Mesenchymal stem cell (in vitro differentiated cells and primary cell): ENCODE data around the gene ATF7IP.

Experiments used
- DNase-seq: peaks from one replicate; pipeline ENCODE4 v3.0.0-alpha.2; 2013
- H2AFZ ChIP-seq: one replicate; pipeline ENCODE4 v1.6.1; 2013; ENCODE audit warnings: low read depth, mild to moderate bottlenecking, control low read depth, inconsistent platforms, low read length, moderate library complexity
- H2AK5ac ChIP-seq: 2 replicates; pipeline ENCODE4 v1.6.1; 2013; ENCODE audit warnings: low read length, moderate library complexity, mild to moderate bottlenecking, inconsistent platforms; ENCODE audit not compliant: severe bottlenecking
- H2BK120ac ChIP-seq: one replicate; pipeline ENCODE4 v1.6.1; 2013; ENCODE audit warnings: low read depth, mild to moderate bottlenecking, inconsistent platforms, low read length, moderate library complexity
- H2BK12ac ChIP-seq, 2 experiments: one replicate each; pipeline ENCODE4 v1.6.1; 2013; ENCODE audit warnings: inconsistent platforms in 2 of 2, low read length in 2 of 2, mild to moderate bottlenecking in 2 of 2, moderate library complexity in 2 of 2, control low read depth in 1 of 2
- H2BK15ac ChIP-seq: one replicate; pipeline ENCODE4 v1.6.1; 2013; ENCODE audit warnings: mild to moderate bottlenecking, low read depth, inconsistent platforms; ENCODE audit not compliant: poor library complexity, severe bottlenecking
- H2BK5ac ChIP-seq: 2 replicates; pipeline ENCODE4 v1.6.1; 2013; ENCODE audit warnings: low read depth, mild to moderate bottlenecking, low read length, control low read depth, inconsistent platforms; ENCODE audit not compliant: poor library complexity, severe bottlenecking
- H3K14ac ChIP-seq, 2 experiments: one replicate each; pipeline ENCODE4 v1.6.1; 2013; ENCODE audit warnings: inconsistent platforms in 2 of 2, low read length in 2 of 2, control low read depth in 1 of 2, mild to moderate bottlenecking in 1 of 2, moderate library complexity in 1 of 2
- H3K18ac ChIP-seq, 2 experiments: one replicate each; pipeline ENCODE4 v1.6.1; 2013; ENCODE audit warnings: inconsistent platforms in 2 of 2, low read length in 2 of 2, control low read depth in 1 of 2, low read depth in 1 of 2, mild to moderate bottlenecking in 1 of 2
- H3K23ac ChIP-seq, 2 experiments: one replicate each; pipeline ENCODE4 v1.6.1; 2013; ENCODE audit warnings: inconsistent platforms in 2 of 2, low read length in 2 of 2, mild to moderate bottlenecking in 2 of 2, moderate library complexity in 2 of 2, control low read depth in 1 of 2
- H3K27ac ChIP-seq: 2 replicates; pipeline ENCODE4 v1.5.1; 2013; ENCODE audit warnings: mild to moderate bottlenecking, moderate library complexity, low read length, control low read depth, inconsistent platforms; ENCODE audit not compliant: poor library complexity, severe bottlenecking
- H3K27me3 ChIP-seq, 2 experiments: 2 replicates each; pipeline versions ENCODE4 v1.6.1 to v1.7.0; 2013; ENCODE audit warnings: low read length in 2 of 2, mild to moderate bottlenecking in 2 of 2, moderate library complexity in 2 of 2, control low read depth in 1 of 2, inconsistent platforms in 1 of 2; ENCODE audit not compliant: control insufficient read depth in 1 of 2, insufficient read depth in 1 of 2
- H3K36me3 ChIP-seq, 2 experiments: 2 replicates each; pipeline versions ENCODE4 v1.6.1 to v1.7.0; 2013; ENCODE audit warnings: low read length in 2 of 2, control low read depth in 1 of 2, inconsistent platforms in 1 of 2, low read depth in 1 of 2, mild to moderate bottlenecking in 1 of 2; ENCODE audit not compliant: insufficient read depth in 2 of 2, control insufficient read depth in 1 of 2
- H3K4ac ChIP-seq, 2 experiments: one replicate each; pipeline ENCODE4 v1.6.1; 2013; ENCODE audit warnings: inconsistent platforms in 2 of 2, low read length in 2 of 2, mild to moderate bottlenecking in 2 of 2, moderate library complexity in 2 of 2, control low read depth in 1 of 2, low read depth in 1 of 2
- H3K4me1 ChIP-seq: 2 replicates; pipeline ENCODE4 v1.6.1; 2013; ENCODE audit warnings: low read depth, low read length, control low read depth; ENCODE audit not compliant: control insufficient read depth, insufficient read depth
- H3K4me2 ChIP-seq: 2 replicates; pipeline ENCODE4 v1.6.1; 2013; ENCODE audit warnings: low read length, mild to moderate bottlenecking, inconsistent platforms; ENCODE audit not compliant: poor library complexity, severe bottlenecking
- H3K4me3 ChIP-seq, 2 experiments: 2 replicates each; pipeline versions ENCODE4 v1.5.1 to v1.7.0; 2013; ENCODE audit warnings: low read length in 2 of 2, mild to moderate bottlenecking in 2 of 2, control low read depth in 1 of 2, low read depth in 1 of 2; ENCODE audit not compliant: insufficient read depth in 1 of 2
- H3K79me1 ChIP-seq: replicated peaks from 2 replicates; pipeline ENCODE4 v1.6.1; 2013; ENCODE audit warnings: mild to moderate bottlenecking, control low read depth, low read length, inconsistent platforms; ENCODE audit not compliant: poor library complexity, severe bottlenecking
- H3K9ac ChIP-seq: 2 replicates; pipeline ENCODE4 v1.7.0; 2013; ENCODE audit warnings: mild to moderate bottlenecking, low read length, moderate library complexity
- H3K9me3 ChIP-seq: 2 replicates; pipeline ENCODE4 v1.7.0; 2013; ENCODE audit warnings: mild to moderate bottlenecking, low read length; ENCODE audit not compliant: control insufficient read depth
- H4K8ac ChIP-seq: one replicate; pipeline ENCODE4 v1.6.1; 2013; ENCODE audit warnings: inconsistent platforms, mild to moderate bottlenecking, low read length, moderate library complexity
- H4K91ac ChIP-seq: one replicate; pipeline ENCODE4 v1.6.1; 2013; ENCODE audit warnings: mild to moderate bottlenecking, low read length, inconsistent platforms
- WGBS: methylation state at CpG from one replicate; pipeline ENCODE4 v1.1.7; 2013; ENCODE audit warnings: mixed read lengths; 5-methylcytosine and 5-hydroxymethylcytosine counted together

ATF7IP gene

DNA sequence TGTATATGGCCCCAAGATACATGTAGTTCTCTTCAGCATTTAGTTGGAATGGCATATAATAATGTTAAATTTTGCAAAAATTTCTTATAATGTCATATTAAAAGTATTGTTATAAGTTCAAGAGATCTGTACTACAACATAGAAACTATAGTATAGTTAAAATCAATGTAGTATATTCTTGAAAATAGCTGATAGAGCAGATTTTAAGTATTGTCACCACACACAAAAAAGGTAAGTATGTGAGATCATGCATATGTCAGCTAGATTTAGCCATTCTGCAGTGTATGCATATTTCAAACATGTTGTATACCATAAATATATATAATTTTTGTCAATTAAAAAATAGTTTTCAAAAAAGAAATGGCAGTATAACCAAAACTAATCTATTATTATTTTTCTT is 115.7 kb downstream of the ATF7IP start:
- no peak overlapping the region for H2BK5ac ChIP-seq
- no peak overlapping the region for H3K27ac ChIP-seq
- H3K23ac ChIP-seq, result no peak overlapping the region
- peaks cover 48% of the 10 kb centered on the region for H3K9me3 ChIP-seq
- no peak overlapping the region for H2AK5ac ChIP-seq
- no peak overlapping the region for H2BK15ac ChIP-seq
- H3K9ac ChIP-seq, result no peak overlapping the region
- no peak overlapping the region for H2BK120ac ChIP-seq
- H3K4me1 ChIP-seq, result no peaks in the 10 kb centered on the region
- H3K4ac ChIP-seq, result no peak overlapping the region
- H3K18ac ChIP-seq, result no peak overlapping the region
- peaks cover 34 to 99% of the 10 kb centered on the region in 2 experiments for H3K36me3 ChIP-seq
- peaks cover 12% of the 10 kb centered on the region for H3K79me1 ChIP-seq
- H4K91ac ChIP-seq, result no peak overlapping the region
- no peak for DNase-seq
- no peak overlapping the region for H2BK12ac ChIP-seq
- no peak overlapping the region for H4K8ac ChIP-seq
- H3K4me2 ChIP-seq, result no peak overlapping the region
- H3K27me3 ChIP-seq, result no peaks in the 10 kb centered on the region
- H3K4me3 ChIP-seq, result no peak overlapping the region
- H2AFZ ChIP-seq, result no peak overlapping the region
- no peak overlapping the region for H3K14ac ChIP-seq

GRCh38 chr12:14482361-14482760 is 116.9 kb downstream of the ATF7IP start:
- Histone ChIP-seq H3K4ac (no peak overlapping the region), H3K4me1 (no peaks in the 10 kb centered on the region)
- no peak for DNase-seq

GRCh38 chr12:14482886-14483285 is 117.4 kb downstream of the ATF7IP start:
- Histone ChIP-seq H3K14ac (no peak overlapping the region), H3K18ac (no peak overlapping the region), H3K4me3 (no peak overlapping the region), H4K8ac (no peak overlapping the region), H2BK12ac (no peak overlapping the region), H3K27ac (no peak overlapping the region), H2BK120ac (no peak overlapping the region), H3K4ac (no peak overlapping the region), H2AK5ac (no peak overlapping the region), H2AFZ (no peak overlapping the region), H3K79me1 (peaks cover 12% of the 10 kb centered on the region), H2BK15ac (no peak overlapping the region), H3K4me1 (no peaks in the 10 kb centered on the region), H3K23ac (no peak overlapping the region), H3K9me3 (peaks cover 31% of the 10 kb centered on the region), H3K27me3 (no peaks in the 10 kb centered on the region), H3K4me2 (no peak overlapping the region), H3K9ac (no peak overlapping the region), H2BK5ac (no peak overlapping the region), H4K91ac (no peak overlapping the region), H3K36me3 (peaks cover 37 to 99% of the 10 kb centered on the region in 2 experiments)
- DNase-seq, result no peak
- WGBS, result no CpG with 5 or more reads among the region's 2 CpGs

More at GRCh38 chr12:14482361-14482760, 116.9 kb downstream of the ATF7IP start:
- Histone ChIP-seq H3K27me3 (no peaks in the 10 kb centered on the region), H3K4me3 (no peak overlapping the region), H4K8ac (no peak overlapping the region), H2BK120ac (no peak overlapping the region), H2BK12ac (no peak overlapping the region), H3K36me3 (peaks cover 36 to 99% of the 10 kb centered on the region in 2 experiments), H2AK5ac (no peak overlapping the region), H3K9ac (no peak overlapping the region), H3K23ac (no peak overlapping the region), H3K18ac (no peak overlapping the region), H3K9me3 (peaks cover 37% of the 10 kb centered on the region), H2AFZ (no peak overlapping the region), H4K91ac (no peak overlapping the region), H3K79me1 (peaks cover 12% of the 10 kb centered on the region), H2BK5ac (no peak overlapping the region), H2BK15ac (no peak overlapping the region), H3K14ac (no peak overlapping the region), H3K27ac (no peak overlapping the region), H3K4me2 (no peak overlapping the region)
- 100% methylated on average over 1 of the region's 1 CpG for whole genome bisulfite sequencing

- H2AFZ ChIP-seq, result no peak overlapping the region
- no peak overlapping the region for H3K18ac ChIP-seq
- no peak overlapping the region for H3K4me2 ChIP-seq
- no peak overlapping the region for H4K91ac ChIP-seq
- H3K9me3 ChIP-seq, result peaks cover 13% of the 10 kb centered on the region
- no peak for DNase-seq
- WGBS, result 96% methylated on average over 2 of the region's 2 CpGs
- no peak overlapping the region for H3K9ac ChIP-seq
- H3K27me3 ChIP-seq, result no peaks in the 10 kb centered on the region
- H2BK5ac ChIP-seq, result no peak overlapping the region
- H3K36me3 ChIP-seq, result peaks cover 32 to 91% of the 10 kb centered on the region in 2 experiments
- no peak overlapping the region for H2BK12ac ChIP-seq
- H2AK5ac ChIP-seq, result no peak overlapping the region
- H3K4me1 ChIP-seq, result no peaks in the 10 kb centered on the region
- no peak overlapping the region for H2BK120ac ChIP-seq
- no peak overlapping the region for H3K4ac ChIP-seq
- H3K79me1 ChIP-seq, result peaks cover 17% of the 10 kb centered on the region
- H3K4me3 ChIP-seq, result no peak overlapping the region
- H3K27ac ChIP-seq, result no peak overlapping the region
- no peak overlapping the region for H2BK15ac ChIP-seq
- no peak overlapping the region for H3K14ac ChIP-seq
- H4K8ac ChIP-seq, result no peak overlapping the region
- H3K23ac ChIP-seq, result no peak overlapping the region
These were observed 129.8 kb downstream of the ATF7IP start for GRCh38 chr12:14495326-14495725.
